GM21381 (cell line): Measurements from ENCODE around the gene FREM3.
"Not testable (repeated sequence)": the region's sequence is repeated elsewhere in the genome, so short reads cannot be mapped to it uniquely, and the experiment has no call there.

ENCODE experiments used
- ATAC-seq: cut with Tn5 transposase; IDR thresholded peaks from one replicate; pipeline ENCODE4 v1.9.1; 2021; ENCODE audit warnings: mild to moderate bottlenecking, moderate library complexity; ENCODE audit not compliant: unreplicated experiment

The FREM3 gene

DNA sequence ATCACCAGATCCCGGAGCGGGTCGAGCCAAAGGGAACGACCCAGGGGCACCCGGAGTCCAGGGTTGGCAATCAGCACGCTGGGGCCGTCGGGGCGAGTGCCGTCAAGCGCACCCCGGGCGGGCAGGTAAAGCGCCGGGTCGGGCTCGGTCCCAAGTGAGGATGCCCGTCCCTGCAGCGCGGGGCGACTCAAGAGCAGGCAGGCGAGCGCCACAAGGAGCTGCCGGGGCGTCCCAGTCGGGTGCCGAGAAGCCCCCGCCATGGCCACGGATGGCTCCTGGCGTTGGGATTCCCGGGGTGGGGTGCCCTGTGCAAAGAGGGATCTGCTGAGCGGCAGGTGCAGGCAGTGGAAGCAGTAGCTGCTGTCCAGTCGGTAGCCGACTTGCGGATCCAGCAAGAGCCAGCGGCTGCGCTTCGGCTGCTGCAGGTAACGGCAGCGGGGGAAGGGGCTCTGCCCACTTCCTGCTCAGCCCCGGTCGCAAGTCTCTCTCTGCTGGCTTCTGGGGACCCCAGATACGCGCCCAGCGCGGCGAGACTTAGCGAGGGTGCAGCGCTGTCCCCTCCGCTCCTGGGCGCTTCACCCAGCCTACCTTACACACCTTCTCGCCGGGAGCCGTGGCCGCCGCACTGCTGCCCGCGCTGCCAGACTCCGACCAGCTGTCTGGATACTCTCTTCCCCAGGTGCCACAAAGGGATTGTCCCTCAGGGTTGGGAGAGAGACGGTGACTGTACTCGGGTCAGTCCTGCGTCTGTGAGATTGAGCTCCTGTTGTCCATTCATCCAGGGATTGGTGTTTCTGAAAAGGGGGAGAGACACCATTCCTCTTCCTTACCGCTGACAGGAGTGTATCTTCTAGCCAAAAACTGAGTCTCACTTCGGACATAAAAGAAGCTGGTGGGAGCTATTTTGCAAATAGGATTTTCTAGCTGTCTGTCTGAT lies at the start of gene FREM3:
TSS of gene FREM3 (minus strand) at position 260 of the 937 bp plus-strand sequence. CDS start at position 260, 0 bp downstream.
- no peak for ATAC-seq

DNA sequence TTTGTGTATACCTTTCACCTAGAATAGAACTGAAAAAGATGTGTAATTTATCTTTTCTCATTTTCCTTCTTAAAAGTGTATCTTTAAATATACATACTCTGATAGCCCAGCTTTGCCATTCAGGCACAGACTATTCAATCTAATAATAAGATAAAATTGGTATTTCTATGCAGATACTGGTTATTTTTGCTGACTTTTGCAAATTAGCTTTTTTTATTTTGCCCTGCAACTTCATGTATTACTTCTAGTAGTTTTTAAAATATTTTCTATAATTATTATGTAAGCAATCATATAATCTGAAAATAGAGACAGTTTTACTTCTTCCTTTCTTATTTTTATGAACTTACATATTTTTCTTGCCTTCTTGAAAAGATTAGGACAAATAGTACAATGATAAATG lies 45.4 kb upstream of the FREM3 start:
- no peak for ATAC-seq

DNA sequence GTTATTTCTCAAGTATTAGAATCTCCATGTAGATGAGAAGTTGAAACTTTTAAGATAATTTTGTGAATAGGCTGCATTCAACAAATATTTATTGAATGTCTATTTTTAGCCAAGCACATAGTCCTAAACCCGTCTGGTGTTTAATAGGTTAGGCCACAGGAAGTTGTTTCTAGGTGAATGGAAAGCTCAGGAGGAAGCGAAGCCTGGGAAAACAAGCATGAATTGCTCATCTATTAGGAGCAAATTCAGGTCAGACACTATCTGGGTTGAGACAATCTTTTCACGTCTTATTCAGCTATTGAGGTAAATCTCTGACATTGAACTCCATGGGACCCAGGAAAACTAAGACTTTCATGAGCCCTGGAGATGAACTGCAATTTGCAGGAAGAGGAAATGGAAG lies 43.1 kb upstream of the FREM3 start:
- no peak for ATAC-seq

DNA sequence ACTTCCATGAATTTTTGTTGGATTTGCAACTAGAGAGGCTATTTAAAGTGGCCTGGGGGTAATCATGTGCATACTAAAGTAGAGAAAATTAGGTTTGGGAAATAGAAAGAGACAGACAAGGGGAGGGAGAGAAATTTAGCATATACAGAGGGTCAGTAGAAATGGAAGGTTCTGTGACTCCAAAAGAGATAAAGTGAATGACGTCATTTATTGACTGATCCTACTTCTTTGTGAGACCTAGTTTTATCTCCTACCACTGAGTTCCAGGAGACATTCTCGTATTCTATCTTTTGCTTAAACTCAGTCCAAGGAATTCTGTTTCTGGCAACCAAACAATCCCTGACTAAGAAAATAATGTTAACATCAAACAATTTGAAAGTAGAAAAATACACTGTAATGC lies 42.4 kb upstream of the FREM3 start:
- ATAC-seq, result no peak

DNA sequence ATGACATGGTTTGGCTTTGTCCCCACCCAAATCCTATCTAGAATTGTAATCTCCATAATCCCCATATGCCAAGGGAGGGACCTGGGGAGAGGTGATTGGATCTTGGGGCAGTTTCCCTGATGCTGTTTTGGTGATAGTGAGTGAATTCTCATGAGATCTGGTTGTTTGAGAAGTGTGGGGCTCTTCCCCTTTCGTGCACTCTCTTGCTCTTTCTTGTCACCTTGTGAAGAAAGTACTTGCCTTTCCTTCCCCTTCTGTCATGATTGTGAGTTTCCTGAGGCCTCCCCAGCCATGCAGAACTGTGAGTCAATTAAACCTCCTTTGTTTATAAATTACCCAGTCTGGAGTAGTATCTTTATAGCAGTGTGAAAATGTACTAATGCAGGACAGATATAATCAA lies 36.4 kb upstream of the FREM3 start:
- ATAC-seq, result no peak

DNA sequence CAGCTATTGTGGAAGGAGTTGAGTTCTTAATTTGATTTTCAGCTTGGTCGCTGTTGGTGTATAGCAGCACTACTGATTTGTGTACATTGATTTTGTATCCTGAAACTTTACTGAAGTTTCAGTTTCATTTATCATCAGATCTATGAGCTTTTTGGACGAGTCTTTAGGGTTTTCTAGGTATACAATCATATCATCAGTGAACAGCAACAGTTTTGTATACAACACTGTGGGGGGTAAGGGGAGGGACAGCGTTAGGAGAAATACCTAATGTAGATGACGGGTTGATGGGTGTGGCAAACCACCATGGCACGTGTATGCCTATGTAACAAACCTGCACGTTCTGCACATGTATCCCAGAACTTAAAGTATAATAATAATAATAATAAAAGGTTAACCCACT lies 35.6 kb upstream of the FREM3 start:
- ATAC-seq, result not testable (repeated sequence)

DNA sequence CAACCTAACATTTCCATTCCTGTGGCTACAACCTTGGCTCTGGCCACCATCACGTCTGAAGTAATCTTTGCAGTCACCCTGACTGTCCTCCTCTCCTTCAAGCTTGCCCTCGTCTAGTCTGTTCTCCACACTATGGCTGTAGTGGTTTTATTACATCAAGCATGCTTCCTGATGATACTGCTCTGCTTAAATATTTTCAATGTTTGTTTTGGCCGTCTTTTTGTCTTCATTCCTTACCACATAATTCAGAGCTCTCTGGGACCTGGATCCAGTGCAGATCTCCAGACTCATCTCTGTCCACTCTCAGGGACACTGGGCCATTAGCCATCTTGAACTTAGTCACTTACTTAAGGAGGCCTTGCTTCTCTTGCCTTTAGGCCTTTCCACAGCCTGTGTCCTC lies 27.7 kb upstream of the FREM3 start:
- ATAC-seq, result no peak

DNA sequence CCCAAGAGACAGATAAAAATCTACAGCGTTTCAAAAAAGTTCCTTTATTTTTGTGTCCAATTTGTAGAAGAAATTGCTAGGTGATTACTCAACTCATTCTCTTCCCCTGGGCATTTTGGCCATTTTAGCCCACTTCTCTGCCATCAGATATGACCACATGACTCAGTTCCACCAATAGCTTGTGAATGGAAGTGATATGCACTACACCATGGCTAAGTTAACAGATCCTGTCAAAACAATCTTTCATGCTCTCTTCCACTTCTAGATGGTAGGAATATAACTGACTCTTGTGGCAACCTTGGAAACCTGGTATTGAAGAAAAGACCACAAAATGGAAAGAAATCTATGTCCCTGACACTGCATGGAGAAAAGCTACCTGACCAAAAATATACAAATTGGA lies 26.2 kb upstream of the FREM3 start:
- no peak for ATAC-seq

DNA sequence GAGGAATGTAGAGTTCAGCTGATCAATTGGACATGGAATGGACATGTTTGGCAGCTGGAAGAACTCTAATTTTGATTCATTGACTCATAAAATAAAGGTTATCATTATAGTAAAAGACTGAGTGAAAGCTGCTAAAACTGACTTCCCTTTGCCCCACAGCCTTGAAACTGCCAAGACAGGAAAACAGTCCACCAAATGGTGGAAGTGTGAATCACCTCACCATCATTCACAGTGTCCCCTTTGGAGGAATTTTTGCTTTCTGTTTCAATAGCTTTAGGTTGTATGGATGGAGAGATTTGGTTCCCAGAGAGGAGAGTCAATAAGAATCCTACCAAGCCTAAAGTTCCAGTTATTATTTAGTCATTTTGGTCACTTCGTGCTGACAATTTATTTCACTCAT lies 20.8 kb upstream of the FREM3 start:
- no peak for ATAC-seq

DNA sequence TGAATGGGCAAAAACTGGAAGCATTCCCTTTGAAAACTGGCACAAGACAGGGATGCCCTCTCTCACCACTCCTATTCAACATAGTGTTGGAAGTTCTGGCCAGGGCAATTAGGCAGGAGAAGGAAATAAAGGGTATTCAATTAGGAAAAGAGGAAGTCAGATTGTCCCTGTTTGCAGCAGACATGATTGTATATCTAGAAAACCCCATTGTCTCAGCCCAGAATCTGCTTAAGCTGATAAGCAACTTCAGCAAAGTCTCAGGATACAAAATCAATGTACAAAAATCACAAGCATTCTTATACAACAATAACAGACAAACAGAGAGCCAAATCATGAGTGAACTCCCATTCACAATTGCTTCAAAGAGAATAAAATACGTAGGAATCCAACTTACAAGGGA lies 18.3 kb upstream of the FREM3 start:
- not testable (repeated sequence) for ATAC-seq

DNA sequence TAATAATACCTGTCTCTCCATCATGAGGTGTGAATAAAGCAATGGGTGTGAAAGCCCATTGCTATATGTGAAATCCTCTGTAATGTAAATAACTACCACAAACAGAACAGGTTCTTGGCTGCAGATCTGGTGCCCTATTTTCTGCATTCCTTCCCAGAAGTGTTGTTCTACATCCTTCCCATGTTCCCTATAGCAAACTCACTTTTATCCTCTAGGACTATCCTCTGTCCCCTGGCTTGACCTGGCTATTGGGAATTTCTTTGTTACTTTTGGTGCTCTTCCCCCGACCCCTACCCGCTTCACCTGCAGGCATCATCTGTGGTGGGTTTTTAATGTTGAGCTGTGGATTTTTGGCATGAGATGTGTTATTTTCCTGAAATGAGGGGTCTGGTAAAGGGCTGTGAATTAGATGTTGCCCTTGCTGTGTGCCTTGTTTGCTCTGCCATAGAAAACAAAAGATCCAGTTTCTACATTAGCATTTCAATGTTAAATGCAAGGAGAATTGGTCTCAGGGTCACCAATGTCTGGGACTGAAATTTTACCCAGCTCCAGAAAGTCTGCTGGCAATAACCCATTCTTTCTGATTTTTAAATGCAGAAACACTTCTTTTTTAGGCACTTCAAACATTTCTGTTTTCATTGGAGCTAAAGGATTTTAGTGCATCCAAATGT lies 13.6 kb upstream of the FREM3 start:
- ATAC-seq, result no peak

DNA sequence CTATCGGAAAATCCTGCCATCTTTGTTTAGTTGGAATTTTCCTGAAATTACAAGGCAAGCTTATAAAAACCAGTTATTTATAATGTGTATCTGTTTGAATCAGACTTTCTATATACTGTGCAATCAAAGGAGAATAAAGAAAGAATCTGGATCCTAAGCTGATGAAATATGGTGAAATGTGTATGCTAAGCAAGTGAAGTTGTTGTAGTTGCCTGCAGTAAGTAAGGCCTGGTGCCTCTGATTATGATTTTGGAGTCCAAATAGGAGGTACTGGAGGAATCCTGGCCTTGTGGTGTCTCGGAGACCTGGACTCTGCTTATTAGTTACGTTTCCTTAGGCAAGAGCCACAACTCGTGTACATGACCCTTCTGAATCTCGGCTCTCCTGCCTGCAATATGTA lies 13.1 kb upstream of the FREM3 start:
- ATAC-seq, result no peak

DNA sequence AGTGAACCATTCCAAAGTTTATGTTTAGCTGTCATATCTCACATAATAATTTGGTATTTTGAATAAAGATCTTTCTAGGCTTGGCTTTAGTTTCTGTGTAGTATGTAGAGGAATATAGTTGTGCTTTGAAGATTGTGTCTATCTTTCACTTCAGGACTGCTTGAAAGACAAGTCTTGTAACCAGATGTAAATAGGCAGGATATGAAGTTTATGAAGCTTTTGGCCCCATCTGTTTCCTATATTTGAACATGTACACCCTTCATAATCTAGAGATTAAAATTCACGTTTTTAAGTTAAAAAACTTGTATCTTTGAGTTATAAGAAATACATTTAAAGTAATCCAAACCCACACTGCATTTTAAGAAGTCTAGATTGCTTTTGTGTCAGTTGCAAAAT lies 11.7 kb upstream of the FREM3 start:
- ATAC-seq, result no peak

DNA sequence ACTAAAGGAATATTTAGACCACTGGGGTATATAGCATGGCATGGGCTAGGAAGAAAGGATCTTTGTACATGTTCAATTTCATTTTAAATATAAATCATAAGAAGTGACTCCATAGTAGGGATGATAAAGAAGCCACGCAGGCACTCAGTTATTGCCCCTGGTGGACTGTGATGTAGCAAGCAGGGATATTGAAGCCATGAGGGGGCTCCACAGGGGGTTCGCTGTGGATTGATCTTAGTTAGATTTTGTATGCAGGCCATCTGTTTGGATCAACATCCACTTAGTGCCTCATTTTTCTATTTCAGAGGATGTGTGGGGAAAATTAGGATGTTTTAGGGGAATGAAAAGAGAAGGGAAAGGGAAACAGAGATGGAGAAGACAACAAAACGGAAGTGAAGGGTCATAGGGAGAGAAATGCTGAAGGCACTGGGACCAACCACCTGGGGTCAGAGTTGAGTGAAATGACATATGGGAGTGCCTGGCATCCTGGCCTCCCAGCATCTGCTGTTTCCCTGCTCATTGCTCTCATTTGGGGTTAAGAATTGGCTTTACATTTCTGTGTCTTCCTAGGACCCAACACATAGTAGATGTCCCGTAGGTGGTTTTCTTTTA lies 11.2 kb upstream of the FREM3 start:
- ATAC-seq, result no peak

DNA sequence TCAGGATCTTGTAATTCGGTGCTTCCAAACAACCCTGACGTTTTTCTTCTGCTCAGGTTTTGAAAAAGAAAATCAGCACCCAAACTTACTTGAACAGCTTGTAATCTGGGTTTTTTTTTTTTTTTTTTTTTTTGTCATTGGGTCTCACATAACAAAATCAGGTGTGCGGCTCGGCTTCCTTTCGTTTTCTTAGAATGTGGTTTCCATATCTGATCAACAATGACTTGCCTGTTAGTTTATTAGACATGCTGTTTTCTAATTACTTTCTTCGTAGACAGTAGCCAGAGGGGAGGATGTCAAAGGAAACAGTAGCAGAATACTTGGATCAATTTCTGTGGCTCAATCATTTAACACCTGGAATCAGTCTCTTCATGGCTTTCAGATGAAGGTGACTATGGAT lies 890 bp upstream of the FREM3 start:
- no peak for ATAC-seq

DNA sequence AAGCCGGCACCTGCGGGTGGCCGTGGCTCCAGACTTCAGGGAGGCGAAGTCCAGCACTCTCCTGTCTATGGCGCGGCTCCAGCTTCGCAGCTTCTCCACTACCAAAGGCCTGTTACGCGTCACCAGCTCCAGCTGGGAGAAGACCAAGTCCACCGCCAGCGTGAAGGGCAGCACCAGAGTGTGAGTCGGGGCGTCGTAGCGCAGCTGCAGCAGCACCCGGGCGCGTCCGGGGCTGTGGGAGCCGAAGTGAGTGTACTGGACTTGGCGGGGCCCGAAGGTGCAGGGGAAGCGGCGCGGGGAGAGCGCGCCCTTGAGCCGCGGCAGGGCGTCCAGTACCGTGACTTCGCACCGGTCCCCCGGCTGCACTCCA lies 444 bp downstream of the FREM3 start:
- ATAC-seq, result no peak

DNA sequence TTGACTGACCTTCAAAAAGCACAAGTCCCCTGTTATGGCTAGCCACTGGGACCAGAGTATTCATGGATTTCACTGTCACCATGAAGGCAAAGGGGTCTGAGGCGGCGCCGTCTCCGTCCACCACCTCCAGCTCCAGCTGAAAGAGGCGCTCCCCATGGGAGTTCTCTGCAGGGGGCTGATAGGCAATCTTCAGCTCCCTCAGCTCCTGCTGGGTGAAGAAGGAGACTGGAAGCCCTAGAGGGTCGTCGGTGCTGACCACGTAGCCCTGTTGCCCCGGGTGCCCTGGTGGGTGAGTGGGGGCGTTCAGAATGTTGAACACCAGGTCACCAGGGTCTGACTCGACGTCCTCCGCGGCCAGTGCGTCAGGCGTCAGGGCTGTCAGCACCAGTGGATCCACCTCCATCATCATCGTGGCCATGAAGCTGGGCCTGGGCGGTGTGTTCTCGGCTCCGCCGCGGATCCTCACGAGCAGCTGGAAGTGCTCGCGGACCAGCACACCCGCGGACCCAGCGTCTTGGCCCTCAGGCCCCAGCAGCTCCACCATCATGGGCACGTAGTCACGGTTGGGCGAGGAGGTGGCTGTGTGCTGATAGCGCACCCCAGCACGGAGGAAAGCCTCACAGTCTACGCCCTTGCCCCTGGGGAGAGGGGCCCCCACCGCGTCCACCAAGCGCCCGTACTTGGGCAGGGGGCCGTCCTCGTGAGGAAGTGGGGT lies 987 bp downstream of the FREM3 start:
- ATAC-seq, result no peak

DNA sequence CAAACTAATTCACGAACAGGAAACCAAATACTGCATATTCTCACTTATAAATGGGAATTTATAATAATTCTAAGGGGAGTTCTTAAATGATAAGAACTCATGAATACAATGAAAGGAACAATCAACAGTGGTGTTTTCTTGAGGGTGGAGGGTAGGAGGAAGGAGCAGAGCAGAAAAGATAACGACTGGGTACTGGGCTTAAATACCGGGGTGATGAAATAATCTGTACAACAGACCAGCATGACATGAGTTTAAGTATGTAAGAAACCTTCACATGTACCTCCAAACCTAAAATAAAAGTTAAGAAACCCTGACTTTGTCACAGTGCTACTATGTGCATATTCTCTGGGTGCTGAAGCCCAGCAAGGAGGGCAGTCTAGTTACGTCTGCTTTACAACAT lies 6.6 kb downstream of the FREM3 start:
- ATAC-seq, result no peak

DNA sequence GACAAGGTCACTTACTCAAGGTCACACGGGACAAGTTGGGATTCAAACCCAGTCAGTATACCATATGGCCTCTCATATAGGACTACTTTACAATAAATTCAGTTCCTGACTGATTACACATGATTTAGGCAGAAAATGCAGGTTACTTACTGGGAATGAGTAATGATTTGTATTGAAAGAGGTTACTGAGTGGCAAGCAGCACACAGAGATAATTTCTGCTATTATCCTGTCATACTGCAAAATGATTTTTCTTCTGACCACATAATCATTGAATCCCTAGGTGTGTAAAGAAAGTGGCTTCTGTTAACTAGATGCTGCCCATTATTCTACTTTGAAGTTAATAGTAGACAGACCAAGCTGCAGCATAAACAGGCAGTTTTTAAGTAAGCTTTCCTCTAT lies 8.2 kb downstream of the FREM3 start:
- ATAC-seq, result no peak

DNA sequence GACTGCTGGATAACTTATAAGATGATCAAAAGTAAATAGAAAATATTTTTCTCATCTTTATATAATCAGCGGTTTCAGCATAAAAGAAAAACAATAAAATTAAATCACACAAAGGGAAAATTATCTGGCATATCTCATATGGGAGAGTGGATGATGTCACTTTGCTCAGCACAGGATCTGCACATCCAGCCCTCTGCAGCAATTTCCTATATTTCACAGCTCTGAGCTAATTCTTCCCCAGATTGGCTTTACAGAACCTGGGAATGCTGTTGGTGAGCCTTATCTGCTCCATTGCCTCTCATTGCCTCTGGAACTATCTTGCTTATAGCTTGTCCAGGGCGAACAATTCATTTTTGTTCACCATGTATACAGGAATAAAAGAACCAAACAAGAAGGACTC lies 21.0 kb downstream of the FREM3 start:
- no peak for ATAC-seq

DNA sequence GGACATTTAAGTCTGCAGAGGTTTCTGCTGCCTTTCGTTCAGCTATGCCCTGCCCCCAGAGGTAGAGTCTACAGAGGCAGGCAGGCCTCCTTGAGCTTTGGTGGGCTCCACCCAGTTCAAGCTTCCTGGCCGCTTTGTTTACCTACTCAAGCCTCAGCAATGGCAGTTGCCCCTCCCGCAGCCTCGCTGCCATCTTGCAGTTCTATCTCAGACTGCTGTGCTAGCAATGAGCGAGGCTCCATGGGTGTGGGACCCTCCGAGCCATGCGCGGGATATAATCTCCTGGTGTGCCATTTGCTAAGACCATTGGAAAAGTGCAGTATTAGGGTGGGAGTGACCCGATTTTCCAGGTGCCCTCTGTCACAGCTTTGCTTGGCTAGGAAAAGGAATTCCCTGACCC lies 26.8 kb downstream of the FREM3 start:
- not testable (repeated sequence) for ATAC-seq
